Astrocyte of the cerebellum (primary cell): ENCODE results near the gene ST3GAL3.

ENCODE experiments used
- DNase-seq: peaks from one replicate; pipeline ENCODE4 v3.0.0-alpha.2; 2011; ENCODE audit warnings: low read depth
- H3K4me3 ChIP-seq: 2 replicates; pipeline ENCODE4 v1.5.1; 2011; ENCODE audit warnings: mild to moderate bottlenecking, low read depth, low read length, moderate library complexity
- in situ Hi-C: cut with HindIII; loops from 2 replicates; pipeline ENCODE4 v1.10.0; 2017; ENCODE audit warnings: low sequenced_read_pairs
- TF ChIP-seq, protein P1 (sequence below): IDR thresholded peaks from 2 replicates; pipeline ENCODE4 v1.5.1; 2012; ENCODE audit warnings: low read length, low read depth, moderate library complexity, mild to moderate bottlenecking; ENCODE audit errors: missing control alignments

The ST3GAL3 gene

DNA sequence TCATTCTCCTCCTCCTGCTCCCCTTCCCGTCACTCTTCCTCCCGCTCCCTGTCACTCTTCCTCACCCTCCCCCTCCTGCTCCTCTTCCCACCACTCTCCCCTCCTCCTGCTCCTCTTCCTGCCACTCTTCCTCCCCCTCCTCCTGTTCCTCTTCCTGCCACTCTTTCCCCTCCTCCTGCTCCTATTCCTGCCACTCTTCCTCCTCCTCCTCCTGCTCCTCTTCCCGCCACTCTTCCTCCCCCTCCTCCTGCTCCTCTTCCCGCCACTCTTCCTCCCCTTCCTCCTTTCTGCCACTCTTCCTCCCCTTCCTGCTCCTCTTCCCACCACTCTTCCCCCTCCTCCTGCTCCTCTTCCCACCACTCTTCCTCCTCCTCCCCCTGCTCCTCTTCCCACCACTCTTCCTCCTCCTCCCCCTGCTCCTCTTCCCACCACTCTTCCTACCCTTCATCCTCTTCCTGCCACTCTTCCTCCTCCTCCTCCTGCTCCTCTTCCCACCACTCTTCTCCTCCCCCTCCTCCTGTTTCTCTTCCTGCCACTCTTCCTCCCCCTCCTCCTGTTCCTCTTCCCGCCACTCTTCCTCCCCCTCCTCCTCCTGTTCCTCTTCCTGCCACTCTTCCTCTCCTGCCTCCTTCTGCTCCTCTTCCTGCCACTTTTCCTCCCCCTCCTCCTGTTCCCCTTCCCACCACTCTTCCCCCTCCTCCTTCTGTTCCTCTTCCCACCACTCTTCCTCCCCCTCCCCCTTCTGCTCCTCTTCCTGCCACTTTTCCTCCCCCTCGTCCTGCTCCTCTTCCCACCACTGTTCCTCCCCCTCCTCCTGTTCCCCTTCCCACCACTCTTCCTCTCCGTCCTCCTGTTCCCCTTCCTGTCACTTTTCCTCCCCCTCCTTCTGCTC lies 197.6 kb downstream of the ST3GAL3 start:
- in situ Hi-C loops = no loop called here

DNA sequence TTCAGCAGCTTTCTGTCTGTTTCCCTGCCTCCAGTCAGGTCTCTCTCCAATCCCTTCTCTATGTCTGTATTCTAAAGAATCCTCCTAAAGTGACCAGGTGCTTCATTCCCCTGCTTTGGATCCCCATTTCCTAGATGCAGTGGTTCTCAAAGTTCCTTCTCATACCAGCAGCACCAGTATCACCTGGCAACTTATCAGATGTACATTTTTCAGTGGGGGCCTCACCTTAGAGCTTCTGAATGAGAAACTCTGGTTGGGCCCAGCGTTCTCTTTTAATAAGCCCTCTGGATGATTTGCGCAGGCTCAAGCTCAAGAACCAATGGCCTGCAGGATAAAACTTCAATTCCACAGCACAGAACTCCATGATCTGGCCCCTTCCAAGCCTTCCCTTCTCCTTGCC lies 200.9 kb downstream of the ST3GAL3 start:
- no peak overlapping the region for H3K4me3 ChIP-seq
- TF ChIP-seq, protein P1, sequence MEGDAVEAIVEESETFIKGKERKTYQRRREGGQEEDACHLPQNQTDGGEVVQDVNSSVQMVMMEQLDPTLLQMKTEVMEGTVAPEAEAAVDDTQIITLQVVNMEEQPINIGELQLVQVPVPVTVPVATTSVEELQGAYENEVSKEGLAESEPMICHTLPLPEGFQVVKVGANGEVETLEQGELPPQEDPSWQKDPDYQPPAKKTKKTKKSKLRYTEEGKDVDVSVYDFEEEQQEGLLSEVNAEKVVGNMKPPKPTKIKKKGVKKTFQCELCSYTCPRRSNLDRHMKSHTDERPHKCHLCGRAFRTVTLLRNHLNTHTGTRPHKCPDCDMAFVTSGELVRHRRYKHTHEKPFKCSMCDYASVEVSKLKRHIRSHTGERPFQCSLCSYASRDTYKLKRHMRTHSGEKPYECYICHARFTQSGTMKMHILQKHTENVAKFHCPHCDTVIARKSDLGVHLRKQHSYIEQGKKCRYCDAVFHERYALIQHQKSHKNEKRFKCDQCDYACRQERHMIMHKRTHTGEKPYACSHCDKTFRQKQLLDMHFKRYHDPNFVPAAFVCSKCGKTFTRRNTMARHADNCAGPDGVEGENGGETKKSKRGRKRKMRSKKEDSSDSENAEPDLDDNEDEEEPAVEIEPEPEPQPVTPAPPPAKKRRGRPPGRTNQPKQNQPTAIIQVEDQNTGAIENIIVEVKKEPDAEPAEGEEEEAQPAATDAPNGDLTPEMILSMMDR = no peak
- DNase-seq = no peak
- in situ Hi-C loops = no loop called here

More for the DNA sequence above, 197.6 kb downstream of the ST3GAL3 start:
- no peak overlapping the region for H3K4me3 ChIP-seq
- TF ChIP-seq, protein P1 = no peak
- no peak for DNase-seq

- in situ Hi-C loops = no loop called here
- no peak overlapping the region for H3K4me3 ChIP-seq
- DNase-seq = no peak
- TF ChIP-seq, protein P1 = no peak
Measured at GRCh38 chr1:43908858-43909257, 201.5 kb downstream of the ST3GAL3 start.

DNA sequence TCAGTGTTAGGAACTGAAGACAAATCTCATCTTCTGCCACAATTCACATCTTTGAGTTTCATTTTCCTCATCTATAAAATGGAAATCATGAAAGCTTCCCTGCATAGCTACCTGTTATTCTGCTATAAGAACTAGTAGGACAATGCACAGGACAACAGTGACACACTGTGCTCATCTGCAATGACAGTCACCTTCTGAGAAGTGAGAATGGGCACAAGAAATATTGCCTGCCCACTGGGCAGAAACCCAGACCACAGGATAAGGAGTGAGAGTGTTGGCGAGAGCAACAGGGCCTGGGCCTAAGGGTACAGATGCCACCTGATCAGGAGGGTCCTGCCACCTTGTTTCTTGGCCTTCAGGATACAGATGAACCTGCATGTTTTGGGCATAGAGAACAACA lies 203.0 kb downstream of the ST3GAL3 start:
- in situ Hi-C loops = no loop called here
- no peak overlapping the region for H3K4me3 ChIP-seq
- TF ChIP-seq, protein P1 = no peak
- DNase-seq = no peak

DNA sequence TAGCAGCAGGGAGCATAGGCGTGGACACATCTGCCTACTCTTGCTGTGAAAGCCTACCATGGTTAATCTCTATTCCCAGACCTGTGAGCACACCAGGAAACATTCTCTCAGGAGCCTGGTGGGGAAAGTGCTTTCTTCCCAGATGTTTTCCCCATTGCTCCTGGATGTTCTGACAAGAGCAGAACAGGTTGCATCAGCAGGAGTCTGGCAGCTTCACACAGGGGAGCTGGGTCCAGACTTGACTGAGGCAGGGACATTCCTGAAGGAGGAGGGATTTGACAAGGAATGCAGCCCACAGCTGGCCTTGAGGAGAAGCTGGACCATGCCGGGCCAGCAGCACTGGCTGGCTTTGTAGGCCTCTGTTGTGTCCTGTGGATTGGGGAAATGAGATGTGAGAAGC lies 205.3 kb downstream of the ST3GAL3 start:
- in situ Hi-C loops = no loop called here
- no peak overlapping the region for H3K4me3 ChIP-seq
- TF ChIP-seq, protein P1 = no peak
- DNase-seq = peak; percentile 60

- no peak overlapping the region for H3K4me3 ChIP-seq
- no peak for DNase-seq
- in situ Hi-C loops = no loop called here
Measured at GRCh38 chr1:43913051-43913501, 205.7 kb downstream of the ST3GAL3 start.

More at GRCh38 chr1:43913051-43913501, 205.7 kb downstream of the ST3GAL3 start:
- TF ChIP-seq, protein P1 = no peak
